A549 (cell line): ENCODE measurements around the gene MTF2. TPM values are rescaled to one million over a fixed set of nuclear protein-coding genes. Genes with fewer than 3 reads are reported as not detected.

ENCODE experiments used
- ATAC-seq, 2 experiments: fragments of 200-7000 bp in 1 of 2; fragments of >200 bp in 1 of 2; cut with Nextera tagmentation in 1 of 2; cut with Tn5 transposase in 1 of 2; 3 replicates each; pipeline versions ENCODE4 v1.8.0 to v1.9.1; 2018 to 2020; ENCODE audit warnings: mild to moderate bottlenecking in 1 of 2, moderate library complexity in 1 of 2
- CTCF ChIA-PET: fragments of 300-600 bp; sonication (Branson Sonifier 250); formaldehyde crosslinking; extraction: SDS; loops from one replicate; lab custom pipeline; 2021; ENCODE audit warnings: antibody characterized with exemption, inconsistent platforms; lab: Yijun Ruan, JAX
- POLR2A ChIA-PET: fragments of 350-600 bp; formaldehyde crosslinking; extraction: SDS; loops from one replicate; lab custom pipeline; 2021; ENCODE audit warnings: antibody characterized with exemption, inconsistent platforms; lab: Yijun Ruan, JAX
- DNase-seq, 2 experiments: peaks; one replicate each; pipeline versions ENCODE4 v3.0.0 to v3.0.0-alpha.2; 2011 to 2016; ENCODE audit warnings: low read depth in 1 of 2, low spot score in 1 of 2
- FAIRE-seq: peaks from 2 replicates; lab custom pipeline; 2011; peaks lifted over from hg19 to GRCh38; lab: Jason Lieb, UNC
- H3K27ac ChIP-seq, 2 experiments: fragments of >200 bp; sonication (Bioruptor Twin); formaldehyde crosslinking; 3 replicates each; pipeline ENCODE4 v1.5.1; 2016 to 2017
- H3K4me1 ChIP-seq: fragments of >200 bp; sonication (Bioruptor Twin); formaldehyde crosslinking; 3 replicates; pipeline ENCODE4 v1.6.1; 2016
- H3K4me2 ChIP-seq: fragments of >200 bp; sonication (Bioruptor Twin); formaldehyde crosslinking; 3 replicates; pipeline ENCODE4 v1.6.1; 2016
- H3K4me3 ChIP-seq: fragments of >200 bp; sonication (Bioruptor Twin); formaldehyde crosslinking; 3 replicates; pipeline ENCODE4 v1.5.1; 2016
- H3K9me3 ChIP-seq: fragments of >200 bp; sonication (Bioruptor Twin); formaldehyde crosslinking; 3 replicates; pipeline ENCODE4 v1.6.1; 2016
- CEBPB ChIP-seq, 2 experiments: fragments of >200 bp in 1 of 2; sonication (Bioruptor Twin) in 1 of 2; formaldehyde crosslinking in 1 of 2; IDR thresholded peaks; 2 replicates each; pipeline ENCODE4 v1.6.1; 2012 to 2016
- CHD2 ChIP-seq: fragments of 150-350 bp; IDR thresholded peaks from 2 replicates; pipeline ENCODE4 v1.6.1; 2014; ENCODE audit warnings: low read length; ENCODE audit not compliant: partially characterized antibody
- FOSB ChIP-seq: fragments of 250-450 bp; sonication (Bioruptor Pico); IDR thresholded peaks from 2 replicates; pipeline ENCODE4 v1.5.0; 2020; ENCODE audit warnings: mild to moderate bottlenecking, moderate library complexity
- HDAC2 ChIP-seq: fragments of 200-600 bp; sonication (generic); IDR thresholded peaks from 2 replicates; pipeline ENCODE4 v1.6.1; 2016
- HEYL ChIP-seq: fragments of 250-450 bp; sonication (Bioruptor Pico); IDR thresholded peaks from 2 replicates; pipeline ENCODE4 v1.8.0; 2021; ENCODE audit warnings: mild to moderate bottlenecking, moderate library complexity
- MAFK ChIP-seq: fragments of 450-650 bp; IDR thresholded peaks from 2 replicates; pipeline ENCODE4 v1.6.1; 2014; ENCODE audit not compliant: partially characterized antibody
- NR3C1 ChIP-seq: fragments of >200 bp; sonication (Bioruptor Twin); formaldehyde crosslinking; IDR thresholded peaks from 3 replicates; pipeline ENCODE4 v1.6.1; 2017
- PHF8 ChIP-seq: fragments of 200-600 bp; sonication (generic); IDR thresholded peaks from 2 replicates; pipeline ENCODE4 v1.6.1; 2016; ENCODE audit warnings: low read depth, mild to moderate bottlenecking, antibody characterized with exemption, moderate library complexity, borderline replicate concordance
- POLR2A ChIP-seq: IDR thresholded peaks from 2 replicates; pipeline ENCODE4 v1.6.1; 2012; ENCODE audit warnings: mild to moderate bottlenecking, low read length
- RARB ChIP-seq: fragments of 250-450 bp; sonication (Bioruptor Pico); IDR thresholded peaks from 2 replicates; pipeline ENCODE4 v1.8.0; 2021; ENCODE audit warnings: mild to moderate bottlenecking, moderate library complexity
- RCOR1 ChIP-seq: fragments of 150-350 bp; IDR thresholded peaks from 2 replicates; pipeline ENCODE4 v1.6.1; 2014; ENCODE audit warnings: antibody characterized with exemption, low read length, low read depth
- RFX5 ChIP-seq: fragments of 450-650 bp; IDR thresholded peaks from 2 replicates; pipeline ENCODE4 v1.7.1; 2014; ENCODE audit warnings: antibody characterized with exemption, mild to moderate bottlenecking, moderate library complexity
- RNF2 ChIP-seq: fragments of 200-600 bp; sonication (generic); IDR thresholded peaks from 2 replicates; pipeline ENCODE4 v1.6.1; 2016; ENCODE audit warnings: low read depth, mild to moderate bottlenecking, antibody characterized with exemption, moderate library complexity, borderline replicate concordance
- WGBS: methylation state at CpG from one replicate; pipeline ENCODE4 v1.1.6; 2017; ENCODE audit errors: missing lambda C conversion rate; 5-methylcytosine and 5-hydroxymethylcytosine counted together
- polyA plus RNA-seq, 4 experiments: library from polyadenylated mRNA; depleted of rRNA in 3 of 4; stranded (reverse); fragments of >200 nt; fragmentation: RNase III in 1 of 4; extraction: RNeasy Plus Mini Kit Qiagen cat#74134 plus additional on column Dnase treatment in 1 of 4; gene quantifications; 2 replicates in 3 of 4; 3 replicates in 1 of 4; pipeline ENCODE4 v1.2.3, GENCODE V29; 2011 to 2017
- TF ChIP-seq, protein P1 (sequence below): fragments of 250-450 bp; sonication (Bioruptor Pico); IDR thresholded peaks from 2 replicates; pipeline ENCODE4 v1.5.0; 2020; ENCODE audit warnings: low read depth, mild to moderate bottlenecking, moderate library complexity
- TF ChIP-seq, protein P2 (sequence below): IDR thresholded peaks from 2 replicates; pipeline ENCODE4 v1.6.1; 2012
- TF ChIP-seq, protein P3 (sequence below): fragments of >200 bp; sonication (Bioruptor Twin); formaldehyde crosslinking; IDR thresholded peaks from 3 replicates; pipeline ENCODE4 v1.5.1; 2016
- TF ChIP-seq, protein P4 (sequence below): fragments of 250-450 bp; sonication (Bioruptor Pico); IDR thresholded peaks from 2 replicates; pipeline ENCODE4 v1.5.0; 2021; ENCODE audit warnings: mild to moderate bottlenecking, moderate library complexity, borderline replicate concordance
- TF ChIP-seq, protein P5 (sequence below): fragments of 200-600 bp; sonication (generic); IDR thresholded peaks from 2 replicates; pipeline ENCODE4 v1.6.1; 2016; ENCODE audit warnings: antibody characterized with exemption, mild to moderate bottlenecking, moderate library complexity

The MTF2 gene
- polyA plus RNA-seq, 2 of the 4 experiments (the other 2 are of a cell fraction), result 14.3 to 31.2 TPM

DNA sequence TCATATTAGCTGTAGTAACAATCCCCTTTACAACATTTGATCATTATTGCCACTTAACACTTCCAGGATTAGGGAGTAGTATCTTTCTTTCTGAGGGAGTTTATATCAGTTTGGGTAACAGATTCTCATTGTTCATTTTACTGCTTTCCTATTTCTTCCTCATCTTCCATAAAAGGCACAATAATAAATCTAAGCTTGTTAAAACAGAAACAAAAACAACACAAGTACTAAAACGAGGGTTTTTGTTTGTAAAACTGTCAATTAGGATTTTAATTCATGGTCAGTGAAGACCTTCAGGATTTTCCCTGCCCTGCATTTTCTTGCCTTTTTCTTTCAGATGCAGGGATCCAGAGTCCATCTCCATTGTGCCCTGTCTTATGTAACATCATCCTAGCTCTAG, 71.6 kb downstream of the MTF2 start:
- no peak for FAIRE-seq
- WGBS, result 34% methylated on average over 1 of the region's 1 CpG
- DNase-seq, result no peak
- ATAC-seq, result no peak
- no peak for TF ChIP-seq RNF2
- TF ChIP-seq NR3C1, result no peak
- TF ChIP-seq RARB (CRISPR knock-in tag), result no peak
- TF ChIP-seq, protein P1, sequence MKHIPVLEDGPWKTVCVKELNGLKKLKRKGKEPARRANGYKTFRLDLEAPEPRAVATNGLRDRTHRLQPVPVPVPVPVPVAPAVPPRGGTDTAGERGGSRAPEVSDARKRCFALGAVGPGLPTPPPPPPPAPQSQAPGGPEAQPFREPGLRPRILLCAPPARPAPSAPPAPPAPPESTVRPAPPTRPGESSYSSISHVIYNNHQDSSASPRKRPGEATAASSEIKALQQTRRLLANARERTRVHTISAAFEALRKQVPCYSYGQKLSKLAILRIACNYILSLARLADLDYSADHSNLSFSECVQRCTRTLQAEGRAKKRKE (CRISPR knock-in tag), result no peak
- no peak for TF ChIP-seq HDAC2
- no peak for TF ChIP-seq PHF8
- POLR2A ChIA-PET, result no interaction called here
- CTCF ChIA-PET, result interaction anchor here (0.6 kb wide), 1 partner anchor 70 kb away, joined by 3 read pairs; no protein-coding TSS in a partner anchor
- Histone ChIP-seq H3K27ac (no peak overlapping the region), H3K4me3 (no peak overlapping the region), H3K4me1 (no peaks in the 10 kb centered on the region), H3K9me3 (no peaks in the 10 kb centered on the region), H3K4me2 (no peak overlapping the region)

DNA sequence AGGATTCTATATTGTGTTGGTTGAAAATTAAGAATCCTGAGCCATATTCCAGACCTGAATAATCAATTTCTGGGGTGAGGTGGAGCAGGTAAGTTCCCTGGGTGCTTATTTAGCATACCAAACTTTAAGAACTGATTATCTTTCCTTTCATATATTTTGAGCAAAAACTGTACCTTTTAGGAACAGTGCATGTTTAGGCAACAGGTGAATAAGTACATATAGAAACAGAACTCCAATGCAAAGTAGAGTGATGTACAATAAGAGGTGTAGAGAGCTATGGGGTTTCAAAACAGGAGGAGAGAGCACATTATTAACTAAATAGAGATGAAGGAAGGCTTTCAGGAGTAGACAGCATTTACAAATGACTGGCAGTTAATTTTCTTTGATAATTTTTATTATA, 72.4 kb downstream of the MTF2 start:
- CTCF ChIA-PET, result no interaction called here
- Histone ChIP-seq H3K4me3 (no peak overlapping the region), H3K4me1 (no peaks in the 10 kb centered on the region)
- POLR2A ChIA-PET, result no interaction called here
- TF ChIP-seq, protein P2, sequence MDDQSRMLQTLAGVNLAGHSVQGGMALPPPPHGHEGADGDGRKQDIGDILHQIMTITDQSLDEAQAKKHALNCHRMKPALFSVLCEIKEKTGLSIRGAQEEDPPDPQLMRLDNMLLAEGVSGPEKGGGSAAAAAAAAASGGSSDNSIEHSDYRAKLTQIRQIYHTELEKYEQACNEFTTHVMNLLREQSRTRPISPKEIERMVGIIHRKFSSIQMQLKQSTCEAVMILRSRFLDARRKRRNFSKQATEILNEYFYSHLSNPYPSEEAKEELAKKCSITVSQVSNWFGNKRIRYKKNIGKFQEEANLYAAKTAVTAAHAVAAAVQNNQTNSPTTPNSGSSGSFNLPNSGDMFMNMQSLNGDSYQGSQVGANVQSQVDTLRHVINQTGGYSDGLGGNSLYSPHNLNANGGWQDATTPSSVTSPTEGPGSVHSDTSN, result no peak
- TF ChIP-seq, protein P3, sequence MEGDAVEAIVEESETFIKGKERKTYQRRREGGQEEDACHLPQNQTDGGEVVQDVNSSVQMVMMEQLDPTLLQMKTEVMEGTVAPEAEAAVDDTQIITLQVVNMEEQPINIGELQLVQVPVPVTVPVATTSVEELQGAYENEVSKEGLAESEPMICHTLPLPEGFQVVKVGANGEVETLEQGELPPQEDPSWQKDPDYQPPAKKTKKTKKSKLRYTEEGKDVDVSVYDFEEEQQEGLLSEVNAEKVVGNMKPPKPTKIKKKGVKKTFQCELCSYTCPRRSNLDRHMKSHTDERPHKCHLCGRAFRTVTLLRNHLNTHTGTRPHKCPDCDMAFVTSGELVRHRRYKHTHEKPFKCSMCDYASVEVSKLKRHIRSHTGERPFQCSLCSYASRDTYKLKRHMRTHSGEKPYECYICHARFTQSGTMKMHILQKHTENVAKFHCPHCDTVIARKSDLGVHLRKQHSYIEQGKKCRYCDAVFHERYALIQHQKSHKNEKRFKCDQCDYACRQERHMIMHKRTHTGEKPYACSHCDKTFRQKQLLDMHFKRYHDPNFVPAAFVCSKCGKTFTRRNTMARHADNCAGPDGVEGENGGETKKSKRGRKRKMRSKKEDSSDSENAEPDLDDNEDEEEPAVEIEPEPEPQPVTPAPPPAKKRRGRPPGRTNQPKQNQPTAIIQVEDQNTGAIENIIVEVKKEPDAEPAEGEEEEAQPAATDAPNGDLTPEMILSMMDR, result no peak
- TF ChIP-seq, all 56 proteins: peak for 0
- H3K9me3 ChIP-seq, result no peaks in the 10 kb centered on the region
- DNase-seq (no peak), ATAC-seq (no peak), FAIRE-seq (no peak)
- no peak overlapping the region for H3K4me2 ChIP-seq
- H3K27ac ChIP-seq, result no peak overlapping the region

DNA sequence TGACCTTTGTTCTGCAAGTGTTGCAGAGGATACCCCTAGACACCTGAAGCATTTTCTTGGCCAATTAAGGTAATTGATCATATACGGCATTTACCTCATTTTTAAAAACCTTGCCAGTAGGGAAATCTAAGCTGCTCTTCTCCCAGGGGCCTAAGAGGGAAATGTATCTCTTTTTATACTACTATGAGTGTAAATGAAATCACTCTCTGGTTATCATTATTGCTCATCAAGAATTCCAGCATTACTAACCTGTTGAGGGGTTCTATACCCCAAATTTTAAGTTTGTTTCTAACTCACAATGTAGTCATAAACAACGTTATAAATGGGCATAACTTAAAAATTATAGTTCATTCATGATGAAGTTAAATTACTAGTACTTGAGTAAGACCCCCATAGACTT, 73.8 kb downstream of the MTF2 start:
- DNase-seq (no peak), FAIRE-seq (no peak), ATAC-seq (no peak)
- Histone ChIP-seq H3K27ac (no peak overlapping the region), H3K4me1 (no peaks in the 10 kb centered on the region), H3K4me3 (no peak overlapping the region), H3K4me2 (no peak overlapping the region), H3K9me3 (no peaks in the 10 kb centered on the region)
- 86% methylated on average over 2 of the region's 2 CpGs for WGBS
- POLR2A ChIA-PET, result no interaction called here
- TF ChIP-seq MAFK, result no peak
- no peak for TF ChIP-seq POLR2A
- TF ChIP-seq FOSB, result no peak
- TF ChIP-seq, protein P4, sequence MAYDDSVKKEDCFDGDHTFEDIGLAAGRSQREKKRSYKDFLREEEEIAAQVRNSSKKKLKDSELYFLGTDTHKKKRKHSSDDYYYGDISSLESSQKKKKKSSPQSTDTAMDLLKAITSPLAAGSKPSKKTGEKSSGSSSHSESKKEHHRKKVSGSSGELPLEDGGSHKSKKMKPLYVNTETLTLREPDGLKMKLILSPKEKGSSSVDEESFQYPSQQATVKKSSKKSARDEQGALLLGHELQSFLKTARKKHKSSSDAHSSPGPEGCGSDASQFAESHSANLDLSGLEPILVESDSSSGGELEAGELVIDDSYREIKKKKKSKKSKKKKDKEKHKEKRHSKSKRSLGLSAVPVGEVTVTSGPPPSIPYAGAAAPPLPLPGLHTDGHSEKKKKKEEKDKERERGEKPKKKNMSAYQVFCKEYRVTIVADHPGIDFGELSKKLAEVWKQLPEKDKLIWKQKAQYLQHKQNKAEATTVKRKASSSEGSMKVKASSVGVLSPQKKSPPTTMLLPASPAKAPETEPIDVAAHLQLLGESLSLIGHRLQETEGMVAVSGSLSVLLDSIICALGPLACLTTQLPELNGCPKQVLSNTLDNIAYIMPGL, result no peak
- no peak for TF ChIP-seq CHD2
- TF ChIP-seq CEBPB (IDR thresholded peaks at IDR 0.05), result no peak
- CTCF ChIA-PET, result no interaction called here

DNA sequence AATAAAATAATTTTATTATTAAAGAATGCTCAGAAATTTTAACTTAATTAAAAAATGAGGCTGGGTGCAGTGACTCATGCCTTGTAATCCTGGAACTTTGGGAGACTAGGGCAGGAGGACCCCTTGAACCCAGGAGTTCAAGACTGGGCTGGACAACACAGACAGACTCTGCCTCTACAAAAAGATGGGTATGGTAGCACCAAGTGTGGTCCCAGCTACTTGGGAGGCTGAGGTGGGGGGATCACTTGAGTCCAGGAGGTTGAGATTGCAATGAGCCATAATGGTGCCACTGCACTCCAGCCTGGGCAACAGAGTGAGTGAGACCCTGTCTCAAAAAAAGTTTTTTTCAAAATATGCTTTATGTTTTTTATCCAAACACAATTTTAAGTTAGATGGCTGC, 75.8 kb downstream of the MTF2 start:
- CTCF ChIA-PET, result no interaction called here
- DNase-seq (no peak), FAIRE-seq (no peak), ATAC-seq (no peak)
- Histone ChIP-seq H3K9me3 (no peaks in the 10 kb centered on the region), H3K4me1 (no peaks in the 10 kb centered on the region), H3K4me3 (no peak overlapping the region), H3K4me2 (no peak overlapping the region), H3K27ac (no peak overlapping the region)
- TF ChIP-seq HEYL (no peak), RNF2 (no peak), RFX5 (no peak), RCOR1 (no peak), HDAC2 (no peak)
- TF ChIP-seq, protein P4, result no peak
- TF ChIP-seq, protein P5, sequence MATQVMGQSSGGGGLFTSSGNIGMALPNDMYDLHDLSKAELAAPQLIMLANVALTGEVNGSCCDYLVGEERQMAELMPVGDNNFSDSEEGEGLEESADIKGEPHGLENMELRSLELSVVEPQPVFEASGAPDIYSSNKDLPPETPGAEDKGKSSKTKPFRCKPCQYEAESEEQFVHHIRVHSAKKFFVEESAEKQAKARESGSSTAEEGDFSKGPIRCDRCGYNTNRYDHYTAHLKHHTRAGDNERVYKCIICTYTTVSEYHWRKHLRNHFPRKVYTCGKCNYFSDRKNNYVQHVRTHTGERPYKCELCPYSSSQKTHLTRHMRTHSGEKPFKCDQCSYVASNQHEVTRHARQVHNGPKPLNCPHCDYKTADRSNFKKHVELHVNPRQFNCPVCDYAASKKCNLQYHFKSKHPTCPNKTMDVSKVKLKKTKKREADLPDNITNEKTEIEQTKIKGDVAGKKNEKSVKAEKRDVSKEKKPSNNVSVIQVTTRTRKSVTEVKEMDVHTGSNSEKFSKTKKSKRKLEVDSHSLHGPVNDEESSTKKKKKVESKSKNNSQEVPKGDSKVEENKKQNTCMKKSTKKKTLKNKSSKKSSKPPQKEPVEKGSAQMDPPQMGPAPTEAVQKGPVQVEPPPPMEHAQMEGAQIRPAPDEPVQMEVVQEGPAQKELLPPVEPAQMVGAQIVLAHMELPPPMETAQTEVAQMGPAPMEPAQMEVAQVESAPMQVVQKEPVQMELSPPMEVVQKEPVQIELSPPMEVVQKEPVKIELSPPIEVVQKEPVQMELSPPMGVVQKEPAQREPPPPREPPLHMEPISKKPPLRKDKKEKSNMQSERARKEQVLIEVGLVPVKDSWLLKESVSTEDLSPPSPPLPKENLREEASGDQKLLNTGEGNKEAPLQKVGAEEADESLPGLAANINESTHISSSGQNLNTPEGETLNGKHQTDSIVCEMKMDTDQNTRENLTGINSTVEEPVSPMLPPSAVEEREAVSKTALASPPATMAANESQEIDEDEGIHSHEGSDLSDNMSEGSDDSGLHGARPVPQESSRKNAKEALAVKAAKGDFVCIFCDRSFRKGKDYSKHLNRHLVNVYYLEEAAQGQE, result no peak
- TF ChIP-seq, protein P2, result no peak
- POLR2A ChIA-PET, result no interaction called here
